Type B pancreatic cell (in vitro differentiated cells): Measurements from ENCODE around the gene CABLES2. TPM values are rescaled to one million over a fixed set of nuclear protein-coding genes. Genes with fewer than 3 reads are reported as not detected.
A peak's percentile ranks its signal among the peaks of the same experiment; 100 is the strongest.

Source experiments
- DNase-seq: peaks from one replicate; pipeline ENCODE4 v3.0.0; 2021; ENCODE audit warnings: mixed read lengths; ENCODE audit not compliant: unreplicated experiment; ENCODE audit errors: extremely low spot score
- H3K27ac Mint-ChIP-seq: 2 replicates; pipeline ENCODE4 v1.8.0; 2021; ENCODE audit warnings: mild to moderate bottlenecking, mixed read lengths
- H3K27me3 Mint-ChIP-seq: 2 replicates; pipeline ENCODE4 v1.8.0; 2021; ENCODE audit warnings: mixed read lengths
- H3K36me3 Mint-ChIP-seq: 2 replicates; pipeline ENCODE4 v1.8.0; 2021; ENCODE audit warnings: mixed read lengths
- H3K4me1 Mint-ChIP-seq: one replicate; pipeline ENCODE4 v1.8.0; 2021; ENCODE audit warnings: mixed read lengths; ENCODE audit not compliant: unreplicated experiment
- H3K4me3 Mint-ChIP-seq: 2 replicates; pipeline ENCODE4 v1.8.0; 2021; ENCODE audit warnings: mild to moderate bottlenecking, mixed read lengths
- H3K9me3 Mint-ChIP-seq: 2 replicates; pipeline ENCODE4 v1.8.0; 2021; ENCODE audit warnings: mixed read lengths
- CTCF ChIP-seq: fragments of 200-600 bp; sonication (generic); conservative IDR thresholded peaks from 2 replicates; pipeline ENCODE4 v1.5.0; 2021; ENCODE audit warnings: antibody characterized with exemption, mild to moderate bottlenecking
- total RNA-seq: library from RNA; stranded (reverse); gene quantifications from 2 replicates; pipeline ENCODE4 v1.2.1, GENCODE V29; 2021; ENCODE audit warnings: low replicate concordance

Gene CABLES2
- total RNA-seq, 1 donor from 2014 or later: 18.4 TPM

GRCh38 chr20:62451970-62452369 lies 44.9 kb upstream of the CABLES2 start:
- peaks cover 13% of the 10 kb centered on the region for H3K4me1 Mint-ChIP-seq
- TF ChIP-seq CTCF: no peak
- H3K27ac Mint-ChIP-seq: no peak overlapping the region
- no peaks in the 10 kb centered on the region for H3K9me3 Mint-ChIP-seq
- H3K36me3 Mint-ChIP-seq: no peaks in the 10 kb centered on the region
- no peak overlapping the region for H3K4me3 Mint-ChIP-seq
- DNase-seq: no peak
- peaks cover 6% of the 10 kb centered on the region for H3K27me3 Mint-ChIP-seq

DNA sequence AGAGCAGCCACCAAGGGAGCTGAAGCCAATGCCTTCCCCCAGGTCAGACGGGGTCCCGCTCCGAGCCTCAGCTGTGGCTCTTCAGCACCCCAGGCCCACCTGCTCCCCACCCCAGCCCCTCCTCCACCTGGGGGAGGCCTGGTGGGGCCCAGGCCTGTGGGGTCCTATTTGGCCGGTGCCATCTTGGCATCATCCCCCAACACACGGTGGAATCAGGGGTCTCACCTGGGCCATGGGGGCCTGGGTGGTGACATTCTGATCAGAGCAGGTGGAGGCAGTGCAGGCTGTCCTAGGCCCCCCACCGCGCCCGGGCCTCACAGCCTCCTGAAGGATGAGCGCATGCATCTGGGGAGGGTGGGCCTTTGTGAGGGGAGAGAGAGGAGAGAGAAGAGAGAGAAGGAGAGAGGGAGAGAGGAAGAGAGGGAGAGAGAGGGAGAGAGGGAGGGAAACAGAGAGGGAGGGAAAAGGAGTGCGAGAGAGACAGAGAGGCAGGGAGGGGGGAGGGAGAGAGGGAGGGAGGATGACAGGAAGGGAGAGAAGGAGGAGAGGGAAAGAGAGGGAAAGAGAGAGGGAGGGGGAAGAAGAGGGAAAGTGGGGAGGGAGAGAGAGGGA lies 44.2 kb upstream of the CABLES2 start:
- no peak overlapping the region for H3K27ac Mint-ChIP-seq
- DNase-seq: no peak
- H3K27me3 Mint-ChIP-seq: peaks cover 5% of the 10 kb centered on the region
- peaks cover 12% of the 10 kb centered on the region for H3K4me1 Mint-ChIP-seq
- TF ChIP-seq CTCF: no peak
- no peaks in the 10 kb centered on the region for H3K9me3 Mint-ChIP-seq
- no peaks in the 10 kb centered on the region for H3K36me3 Mint-ChIP-seq
- no peak overlapping the region for H3K4me3 Mint-ChIP-seq

- H3K9me3 Mint-ChIP-seq: no peaks in the 10 kb centered on the region
- no peak overlapping the region for H3K27ac Mint-ChIP-seq
- DNase-seq: no peak
- H3K4me3 Mint-ChIP-seq: no peak overlapping the region
- TF ChIP-seq CTCF: peak; percentile 35
- peaks cover 6% of the 10 kb centered on the region for H3K4me1 Mint-ChIP-seq
- H3K27me3 Mint-ChIP-seq: peaks cover 3% of the 10 kb centered on the region
- no peaks in the 10 kb centered on the region for H3K36me3 Mint-ChIP-seq
Measured at GRCh38 chr20:62449951-62450691, 43.0 kb upstream of the CABLES2 start.

- no peaks in the 10 kb centered on the region for H3K36me3 Mint-ChIP-seq
- no peaks in the 10 kb centered on the region for H3K9me3 Mint-ChIP-seq
- no peak for TF ChIP-seq CTCF
- peaks cover 3% of the 10 kb centered on the region for H3K27me3 Mint-ChIP-seq
- no peaks in the 10 kb centered on the region for H3K4me1 Mint-ChIP-seq
- H3K27ac Mint-ChIP-seq: no peak overlapping the region
- no peak overlapping the region for H3K4me3 Mint-ChIP-seq
- DNase-seq: no peak
Measured at GRCh38 chr20:62448788-62449187, 41.7 kb upstream of the CABLES2 start.

- Mint-ChIP-seq H3K36me3 (no peaks in the 10 kb centered on the region), H3K9me3 (no peaks in the 10 kb centered on the region), H3K4me3 (no peak overlapping the region), H3K4me1 (no peaks in the 10 kb centered on the region), H3K27me3 (peaks cover 3% of the 10 kb centered on the region), H3K27ac (no peak overlapping the region)
- TF ChIP-seq CTCF: no peak
- DNase-seq: no peak
Measured at GRCh38 chr20:62448038-62448437, 41.0 kb upstream of the CABLES2 start.
